K562 (cell line): ENCODE results near the gene GIGYF1. TPM values are rescaled to one million over a fixed set of nuclear protein-coding genes. Genes with fewer than 3 reads are reported as not detected.

ENCODE experiments used
- ATAC-seq: fragments of 200-7000 bp; cut with Tn5 transposase; 3 replicates; pipeline ENCODE4 v1.9.1; 2020; ENCODE audit warnings: moderate library complexity
- BruUV-seq: library from RNA; stranded (reverse); fragments of 400-500 nt; replicated peaks from 2 replicates; lab custom pipeline; 2021; lab: Mats Ljungman, UMichigan
- CTCF ChIA-PET: fragments of 300-600 bp; formaldehyde crosslinking; extraction: SDS; loops from one replicate; lab custom pipeline; 2021; ENCODE audit warnings: low intra/inter-chr PET ratio; lab: Yijun Ruan, JAX
- POLR2A ChIA-PET: fragments of 300-600, 350-650 bp; sonication (Branson Sonifier 250); formaldehyde crosslinking; extraction: SDS; loops from one replicate; lab custom pipeline; 2021; ENCODE audit warnings: antibody characterized with exemption, inconsistent platforms; lab: Yijun Ruan, JAX
- DNase-seq, 4 experiments: peaks; one replicate each; pipeline versions ENCODE4 v3.0.0 to v3.0.0-alpha.2; 2011 to 2018; ENCODE audit warnings: low spot score in 3 of 4, mixed read lengths in 3 of 4; ENCODE audit errors: extremely low read depth in 1 of 4
- FAIRE-seq: peaks from 2 replicates; lab custom pipeline; 2011; peaks lifted over from hg19 to GRCh38; lab: Jason Lieb, UNC
- H2AFZ ChIP-seq: 2 replicates; pipeline ENCODE4 v1.6.0; 2011; ENCODE audit warnings: low read depth, low read length, control low read depth, inconsistent platforms
- H3K27ac ChIP-seq: fragments of 200-600 bp; 3 replicates; pipeline ENCODE4 v1.8.0; 2011; ENCODE audit warnings: low read depth, mild to moderate bottlenecking, control low read depth, inconsistent platforms, low read length, moderate library complexity, mixed read lengths; ENCODE audit errors: extremely low read depth
- H3K27me3 ChIP-seq, 2 experiments: fragments of 300-600 bp in 1 of 2; 2 replicates in 1 of 2; 3 replicates in 1 of 2; pipeline versions ENCODE4 v1.6.0 to v1.8.0; 2011; ENCODE audit warnings: inconsistent platforms in 2 of 2, low read length in 2 of 2, mild to moderate bottlenecking in 1 of 2, mixed read lengths in 1 of 2, moderate library complexity in 1 of 2; ENCODE audit not compliant: control insufficient read depth in 2 of 2, insufficient read depth in 2 of 2
- H3K36me3 ChIP-seq: fragments of 300-600 bp; 3 replicates; pipeline ENCODE4 v1.8.0; 2011; ENCODE audit warnings: mild to moderate bottlenecking, low read length, inconsistent platforms; ENCODE audit not compliant: control insufficient read depth, insufficient read depth
- H3K4me1 ChIP-seq, 2 experiments: fragments of 200-600 bp in 1 of 2; replicated peaks in 1 of 2; 2 replicates in 1 of 2; 3 replicates in 1 of 2; pipeline versions ENCODE4 v1.5.1 to v1.8.0; 2011; ENCODE audit warnings: inconsistent platforms in 2 of 2, low read length in 2 of 2, mild to moderate bottlenecking in 1 of 2, mixed read lengths in 1 of 2, moderate library complexity in 1 of 2; ENCODE audit not compliant: control insufficient read depth in 2 of 2, insufficient read depth in 2 of 2
- H3K4me2 ChIP-seq: 2 replicates; pipeline ENCODE4 v1.6.1; 2011; ENCODE audit warnings: low read length, control low read depth, inconsistent platforms, mixed read lengths; ENCODE audit not compliant: insufficient read depth
- H3K4me3 ChIP-seq: fragments of 200-600 bp; sonication (generic), shearing (Covaris generic); 2 replicates; pipeline ENCODE4 v1.5.1; 2016; ENCODE audit warnings: control low read depth, inconsistent platforms
- H3K79me2 ChIP-seq: fragments of 200-600 bp; 3 replicates; pipeline ENCODE4 v1.8.0; 2011; ENCODE audit warnings: low read length, inconsistent platforms; ENCODE audit not compliant: control insufficient read depth, insufficient read depth
- H3K9ac ChIP-seq, 2 experiments: 2 replicates each; pipeline versions ENCODE4 v1.6.0 to v1.6.1; 2011; ENCODE audit warnings: low read depth in 2 of 2, low read length in 2 of 2, control low read depth in 1 of 2, inconsistent platforms in 1 of 2, mild to moderate bottlenecking in 1 of 2, mixed read lengths in 1 of 2; ENCODE audit not compliant: insufficient read depth in 1 of 2
- H3K9me1 ChIP-seq: one replicate; pipeline ENCODE4 v1.6.0; 2011; ENCODE audit warnings: inconsistent platforms, mild to moderate bottlenecking, low read length, moderate library complexity; ENCODE audit not compliant: control insufficient read depth, insufficient read depth
- H3K9me3 ChIP-seq: replicated peaks from 2 replicates; pipeline ENCODE4 v1.5.1; 2011; ENCODE audit warnings: low read depth, low read length, inconsistent platforms; ENCODE audit not compliant: control insufficient read depth, insufficient read depth
- H4K20me1 ChIP-seq: replicated peaks from 2 replicates; pipeline ENCODE4 v1.6.1; 2011; ENCODE audit warnings: low read length, inconsistent platforms, mixed read lengths; ENCODE audit not compliant: control insufficient read depth, insufficient read depth
- EP400 ChIP-seq: fragments of 450-650 bp; IDR thresholded peaks from 2 replicates; pipeline ENCODE4 v1.6.1; 2017; ENCODE audit warnings: antibody characterized with exemption, mild to moderate bottlenecking, moderate library complexity
- POLR3A ChIP-seq: IDR thresholded peaks from 2 replicates; pipeline ENCODE4 v1.6.1; 2011; ENCODE audit warnings: borderline replicate concordance, mild to moderate bottlenecking, moderate library complexity; ENCODE audit not compliant: insufficient read length, insufficient read depth; ENCODE audit errors: extremely low read depth
- ZNF583 ChIP-seq: fragments of 250-450 bp; sonication (Bioruptor Pico); IDR thresholded peaks from 2 replicates; pipeline ENCODE4 v1.4.0; 2020
- ZNF586 ChIP-seq: fragments of 450-650 bp; formaldehyde crosslinking; conservative IDR thresholded peaks from 2 replicates; pipeline ENCODE4 v1.4.0; 2020; ENCODE audit warnings: mild to moderate bottlenecking, moderate library complexity
- WGBS: fragments of 100-300 bp; shearing (Covaris generic); methylation state at CpG from one replicate; pipeline ENCODE4 v1.1.6; 2016; ENCODE audit warnings: low coverage, mixed read lengths; ENCODE audit not compliant: insufficient coverage; ENCODE audit errors: missing lambda C conversion rate; 5-methylcytosine and 5-hydroxymethylcytosine counted together
- in situ Hi-C: fragments of 300-500 bp; cut with MboI; formaldehyde crosslinking; loops from 4 replicates; pipeline ENCODE4 v1.15.0; 2018; ENCODE audit warnings: inconsistent platforms, mixed read lengths
- intact Hi-C: fragments of 100-400 bp; cut with micrococcal nuclease; formaldehyde crosslinking; loops from 2 replicates; pipeline ENCODE4 v1.14.2; 2022
- polyA plus RNA-seq, 8 experiments: library from polyadenylated mRNA; depleted of rRNA in 4 of 8; stranded (reverse) in 5 of 8; unstranded in 3 of 8; fragments of >200 nt; fragmentation: Nextera tagmentation in 2 of 8; fragmentation: Illumina TruSeq in 1 of 8; extraction: Ambion mirVana in 2 of 8; extraction: Trizol in 1 of 8; gene quantifications; 2 replicates each; pipeline versions ENCODE4 v1.2.1 to v1.2.3, GENCODE V29; 2011 to 2014; ENCODE audit warnings: inconsistent platforms in 1 of 8, missing spikeins in 1 of 8
- total RNA-seq, 7 experiments: library from RNA; depleted of rRNA in 6 of 7; stranded (reverse); fragments of >200 nt in 6 of 7; fragmentation: Illumina TruSeq in 2 of 7; extraction: Trizol in 2 of 7; gene quantifications; 2 replicates each; pipeline versions ENCODE4 v1.2.1 to v1.2.3, GENCODE V29; 2011 to 2021; ENCODE audit warnings: low replicate concordance in 1 of 7
- TF ChIP-seq, protein P1 (sequence below): IDR thresholded peaks from 2 replicates; pipeline ENCODE4 v1.6.1; 2011; ENCODE audit warnings: borderline replicate concordance, low read depth, mild to moderate bottlenecking, moderate library complexity, low read length; ENCODE audit not compliant: insufficient read depth, poor library complexity, severe bottlenecking

Gene GIGYF1
- total and polyA plus RNA-seq, 9 of the 15 experiments (the other 6 are each of a cell fraction or from before 2014, with no cell fraction given) = 0.56 to 76.2 (median 16.8) TPM

- DNase-seq (no peak), FAIRE-seq (peak; percentile 56), ATAC-seq (no peak)
- POLR2A ChIA-PET = interaction anchor here (0.6 to 0.9 kb wide), 2 partner anchors 8 to 278 kb away, joined by 3 to 4 read pairs; partner anchors contain the start of gene GIGYF1
- no TSS peak for BruUV-seq
- TF ChIP-seq ZNF586 (CRISPR knock-in tag) (no peak), POLR3A (no peak), ZNF583 (CRISPR knock-in tag) (no peak), EP400 (no peak)
- TF ChIP-seq, protein P1, sequence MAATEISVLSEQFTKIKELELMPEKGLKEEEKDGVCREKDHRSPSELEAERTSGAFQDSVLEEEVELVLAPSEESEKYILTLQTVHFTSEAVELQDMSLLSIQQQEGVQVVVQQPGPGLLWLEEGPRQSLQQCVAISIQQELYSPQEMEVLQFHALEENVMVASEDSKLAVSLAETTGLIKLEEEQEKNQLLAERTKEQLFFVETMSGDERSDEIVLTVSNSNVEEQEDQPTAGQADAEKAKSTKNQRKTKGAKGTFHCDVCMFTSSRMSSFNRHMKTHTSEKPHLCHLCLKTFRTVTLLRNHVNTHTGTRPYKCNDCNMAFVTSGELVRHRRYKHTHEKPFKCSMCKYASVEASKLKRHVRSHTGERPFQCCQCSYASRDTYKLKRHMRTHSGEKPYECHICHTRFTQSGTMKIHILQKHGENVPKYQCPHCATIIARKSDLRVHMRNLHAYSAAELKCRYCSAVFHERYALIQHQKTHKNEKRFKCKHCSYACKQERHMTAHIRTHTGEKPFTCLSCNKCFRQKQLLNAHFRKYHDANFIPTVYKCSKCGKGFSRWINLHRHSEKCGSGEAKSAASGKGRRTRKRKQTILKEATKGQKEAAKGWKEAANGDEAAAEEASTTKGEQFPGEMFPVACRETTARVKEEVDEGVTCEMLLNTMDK = no peak
- intact Hi-C loops = no loop called here
- peaks cover 19% of the 10 kb centered on the region for H4K20me1 ChIP-seq
- no peaks in the 10 kb centered on the region for H3K27me3 ChIP-seq
- no peak overlapping the region for H2AFZ ChIP-seq
- H3K9ac ChIP-seq = 0 out of 4 replicates have a peak overlapping the region, but pooled peaks of 1 of the 2 experiments have one; percentile 15
- no peak overlapping the region for H3K4me2 ChIP-seq
- CTCF ChIA-PET = no interaction called here
- H3K36me3 ChIP-seq = peaks cover 97% of the 10 kb centered on the region; the same call in 2 of the 3 replicates
- WGBS = 84% methylated on average over 14 of the region's 17 CpGs
- in situ Hi-C loops = no loop called here
- no peak overlapping the region for H3K4me3 ChIP-seq
- peaks cover 0 to 75% of the 10 kb centered on the region in 2 experiments; a peak in 3 of 5 replicates for H3K4me1 ChIP-seq
- H3K9me3 ChIP-seq = no peaks in the 10 kb centered on the region
- no peaks in the 10 kb centered on the region for H3K9me1 ChIP-seq
- H3K27ac ChIP-seq = no peak overlapping the region
- peaks cover 26% of the 10 kb centered on the region for H3K79me2 ChIP-seq
These were observed 8.4 kb downstream of the GIGYF1 start for GRCh38 chr7:100685631-100686145.
